HCT116 (cell line): ENCODE data around the gene GPX3. TPM values are rescaled to one million over a fixed set of nuclear protein-coding genes. Genes with fewer than 3 reads are reported as not detected.

Experiments
- ATAC-seq: fragments of 200-7000 bp; cut with Tn5 transposase; 2 replicates; pipeline ENCODE4 v1.9.1; 2020; ENCODE audit warnings: mild to moderate bottlenecking, moderate library complexity
- BruUV-seq: library from RNA; stranded (reverse); fragments of 400-500 nt; replicated peaks from 2 replicates; lab custom pipeline; 2021; lab: Mats Ljungman, UMichigan
- CTCF ChIA-PET: fragments of 300-600 bp; sonication (Branson Sonifier 250); formaldehyde crosslinking; loops from one replicate; lab custom pipeline; 2021; ENCODE audit warnings: antibody characterized with exemption; lab: Charles Lee
- POLR2A ChIA-PET: fragments of 300-600, 350-600 bp; sonication (Branson Sonifier 250); formaldehyde crosslinking; loops from one replicate; lab custom pipeline; 2021; ENCODE audit warnings: antibody characterized with exemption; lab: Charles Lee
- RAD21 ChIA-PET, 2 experiments: fragments of 300-600 bp; sonication (Branson Sonifier 250); formaldehyde crosslinking; loops; one replicate each; lab custom pipeline; 2023; ENCODE audit warnings: low total read pairs in 2 of 2; ENCODE audit not compliant: uncharacterized antibody in 2 of 2, unreplicated experiment in 2 of 2, low non-redundant PET in 1 of 2; lab: Charles Lee
- DNase-seq: peaks from one replicate; pipeline ENCODE4 v3.0.0-alpha.2; 2010; ENCODE audit warnings: low read depth, low spot score
- H2AFZ ChIP-seq: fragments of 200-600 bp; shearing (Covaris generic), sonication (generic); 2 replicates; pipeline ENCODE4 v1.6.1; 2017; ENCODE audit warnings: low read depth, mixed run types, mixed read lengths, antibody characterized with exemption, low read length; ENCODE audit not compliant: poor library complexity, severe bottlenecking
- H3K27ac ChIP-seq: 2 replicates; pipeline ENCODE4 v1.5.1; 2012; ENCODE audit warnings: low read depth, low read length
- H3K27me3 ChIP-seq: fragments of 200-600 bp; sonication (generic); 2 replicates; pipeline ENCODE4 v1.6.1; 2016; ENCODE audit warnings: mixed run types, low read length, mixed read lengths; ENCODE audit not compliant: insufficient read depth
- H3K36me3 ChIP-seq, 2 experiments: fragments of 200-500 bp in 1 of 2; fragments of 200-600 bp in 1 of 2; sonication (Bioruptor generic) in 1 of 2; sonication (generic) in 1 of 2; 2 replicates each; pipeline versions ENCODE4 v1.5.1 to v1.6.1; 2014 to 2016; ENCODE audit warnings: low read length in 2 of 2, inconsistent platforms in 1 of 2, mixed read lengths in 1 of 2, mixed run types in 1 of 2; ENCODE audit not compliant: insufficient read depth in 2 of 2, control insufficient read depth in 1 of 2
- H3K4me1 ChIP-seq, 2 experiments: fragments of 200-600 bp in 1 of 2; sonication (generic) in 1 of 2; 2 replicates each; pipeline versions ENCODE4 v1.5.1 to v1.6.1; 2012 to 2017; ENCODE audit warnings: low read length in 2 of 2, inconsistent platforms in 1 of 2, mild to moderate bottlenecking in 1 of 2, mixed read lengths in 1 of 2, mixed run types in 1 of 2, moderate library complexity in 1 of 2; ENCODE audit not compliant: insufficient read depth in 2 of 2, control insufficient read depth in 1 of 2
- H3K4me2 ChIP-seq: fragments of 200-600 bp; sonication (generic); 2 replicates; pipeline ENCODE4 v1.6.1; 2017; ENCODE audit warnings: mixed run types, low read length, mixed read lengths
- H3K4me3 ChIP-seq, 2 experiments: fragments of 200-600 bp in 1 of 2; sonication (generic) in 1 of 2; replicated peaks in 1 of 2; 2 replicates each; pipeline ENCODE4 v1.5.1; 2011 to 2016; ENCODE audit warnings: low read length in 2 of 2, control low read depth in 1 of 2, low read depth in 1 of 2, mild to moderate bottlenecking in 1 of 2, mixed read lengths in 1 of 2, mixed run types in 1 of 2
- H3K79me2 ChIP-seq: fragments of 200-600 bp; sonication (generic); 2 replicates; pipeline ENCODE4 v1.6.1; 2017; ENCODE audit warnings: mild to moderate bottlenecking, mixed run types, low read length, moderate library complexity, mixed read lengths; ENCODE audit not compliant: insufficient read depth
- H3K9ac ChIP-seq: fragments of 200-600 bp; sonication (generic); 2 replicates; pipeline ENCODE4 v1.6.1; 2016; ENCODE audit warnings: low read length, mixed read lengths
- H3K9me2 ChIP-seq: fragments of 200-600 bp; sonication (generic), shearing (Covaris generic); 2 replicates; pipeline ENCODE4 v1.6.1; 2017; ENCODE audit warnings: mixed run types, mild to moderate bottlenecking, moderate library complexity; ENCODE audit not compliant: insufficient read depth
- H3K9me3 ChIP-seq, 2 experiments: fragments of 200-500 bp in 1 of 2; fragments of 200-600 bp in 1 of 2; sonication (Bioruptor generic) in 1 of 2; sonication (generic) in 1 of 2; 2 replicates each; pipeline ENCODE4 v1.6.1; 2014 to 2017; ENCODE audit warnings: low read length in 2 of 2, mixed read lengths in 2 of 2, inconsistent platforms in 1 of 2, low read depth in 1 of 2, mild to moderate bottlenecking in 1 of 2, mixed run types in 1 of 2, moderate library complexity in 1 of 2; ENCODE audit not compliant: control insufficient read depth in 1 of 2, insufficient read depth in 1 of 2
- H4K20me1 ChIP-seq: fragments of 200-600 bp; sonication (generic), shearing (Covaris generic); 2 replicates; pipeline ENCODE4 v1.6.1; 2017; ENCODE audit warnings: mixed run types, mild to moderate bottlenecking, moderate library complexity; ENCODE audit not compliant: insufficient read depth
- CEBPB ChIP-seq: IDR thresholded peaks from 2 replicates; pipeline ENCODE4 v1.6.1; 2012; ENCODE audit warnings: low read depth
- CTCF ChIP-seq, 3 experiments: fragments of 200-600 bp in 1 of 3; sonication (generic) in 1 of 3; IDR thresholded peaks in 2 of 3; conservative IDR thresholded peaks in 1 of 3; 2 replicates each; pipeline ENCODE4 v1.5.1; 2012 to 2017; ENCODE audit warnings: low read depth in 2 of 3, low read length in 2 of 3, antibody characterized with exemption in 1 of 3, borderline replicate concordance in 1 of 3, control low read depth in 1 of 3, mild to moderate bottlenecking in 1 of 3, mixed read lengths in 1 of 3, mixed run types in 1 of 3, moderate library complexity in 1 of 3; ENCODE audit not compliant: insufficient read depth in 1 of 3
- JUND ChIP-seq: IDR thresholded peaks from 2 replicates; pipeline ENCODE4 v1.6.1; 2012
- POLR2AphosphoS5 ChIP-seq: IDR thresholded peaks from 2 replicates; pipeline ENCODE4 v1.6.1; 2011; ENCODE audit warnings: mild to moderate bottlenecking, low read depth, low read length, moderate library complexity
- SP1 ChIP-seq: IDR thresholded peaks from 2 replicates; pipeline ENCODE4 v1.6.1; 2012; ENCODE audit warnings: low read depth
- YY1 ChIP-seq: IDR thresholded peaks from 2 replicates; pipeline ENCODE4 v1.6.1; 2011; ENCODE audit warnings: low read length, low read depth, moderate library complexity, mild to moderate bottlenecking; ENCODE audit not compliant: insufficient replicate concordance; ENCODE audit errors: extremely low read depth
- ZFX ChIP-seq: fragments of 450-650 bp; IDR thresholded peaks from 2 replicates; pipeline ENCODE4 v1.6.1; 2017
- intact Hi-C: fragments of 100-400 bp; cut with micrococcal nuclease; formaldehyde crosslinking; loops from 2 replicates; pipeline ENCODE4 v1.10.0; 2022
- total RNA-seq: library from RNA; stranded (reverse); gene quantifications from one replicate; pipeline ENCODE4 v1.2.1, GENCODE V29; 2021; ENCODE audit not compliant: unreplicated experiment

Gene GPX3
- total RNA-seq, 1 experiment from 2014 or later: 0.96 TPM

DNA sequence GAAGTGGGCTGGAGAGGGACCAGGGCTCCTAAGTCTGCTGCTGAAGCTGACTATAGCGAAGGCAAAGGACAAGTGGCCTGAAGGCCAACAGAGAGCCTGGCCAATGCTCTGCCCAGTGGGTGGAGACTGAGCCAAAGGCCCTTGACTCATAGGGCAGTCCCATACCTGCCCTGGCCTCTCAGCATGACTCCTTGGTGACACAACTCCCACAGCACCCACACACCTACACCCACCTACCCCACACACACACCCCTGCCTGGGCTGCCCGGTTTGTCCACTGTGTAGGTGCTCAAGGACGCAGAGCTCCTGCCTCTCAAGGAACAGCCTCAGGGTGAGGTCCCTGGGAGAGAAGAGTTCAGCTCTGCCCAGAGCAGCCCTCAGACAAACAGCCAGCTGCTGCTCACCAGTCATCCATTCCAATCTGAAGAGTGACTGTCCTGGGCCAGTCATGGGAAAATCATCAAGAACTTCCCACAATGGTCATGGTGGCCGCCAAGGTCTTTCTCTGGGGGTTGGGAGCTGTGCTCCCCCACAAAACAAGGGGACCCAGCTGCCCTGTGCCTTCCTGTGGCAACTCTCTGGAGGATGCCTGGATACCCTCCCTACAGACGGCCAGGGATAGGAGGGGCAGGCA is 55.4 kb downstream of the GPX3 start:
- Histone ChIP-seq H3K4me2 (peak overlapping the region; percentile 70), H3K36me3 (no peaks in the 10 kb centered on the region), H3K79me2 (peaks cover 48% of the 10 kb centered on the region), H3K9me3 (no peaks in the 10 kb centered on the region), H3K27me3 (no peaks in the 10 kb centered on the region), H3K9me2 (no peaks in the 10 kb centered on the region), H3K4me3 (peak overlapping the region in 1 of 2 experiments; percentile 19; a peak in 1 of 4 replicates), H4K20me1 (no peaks in the 10 kb centered on the region; the same call in 1 of the 2 replicates), H2AFZ (no peak overlapping the region), H3K27ac (peak overlapping the region; percentile 33), H3K9ac (peak overlapping the region; percentile 37), H3K4me1 (peaks cover 30 to 64% of the 10 kb centered on the region in 2 experiments)
- RAD21 ChIA-PET: no interaction called here
- DNase-seq: no peak
- BruUV-seq: no TSS peak
- TF ChIP-seq ZFX (no peak), POLR2AphosphoS5 (0 out of 2 replicates have a peak, but pooled peaks have one; percentile 37), YY1 (peak; percentile 33), JUND (no peak)
- ATAC-seq: peak; percentile 74
- POLR2A ChIA-PET: interaction anchor here (1.1 kb wide), 1 partner anchor 27 kb away, joined by 3 read pairs; no protein-coding TSS in a partner anchor
- CTCF ChIA-PET: interaction anchor here (1.0 to 1.2 kb wide), 3 partner anchors 18 to 27 kb away, joined by 3 read pairs; no protein-coding TSS in a partner anchor
- intact Hi-C loops: no loop called here

DNA sequence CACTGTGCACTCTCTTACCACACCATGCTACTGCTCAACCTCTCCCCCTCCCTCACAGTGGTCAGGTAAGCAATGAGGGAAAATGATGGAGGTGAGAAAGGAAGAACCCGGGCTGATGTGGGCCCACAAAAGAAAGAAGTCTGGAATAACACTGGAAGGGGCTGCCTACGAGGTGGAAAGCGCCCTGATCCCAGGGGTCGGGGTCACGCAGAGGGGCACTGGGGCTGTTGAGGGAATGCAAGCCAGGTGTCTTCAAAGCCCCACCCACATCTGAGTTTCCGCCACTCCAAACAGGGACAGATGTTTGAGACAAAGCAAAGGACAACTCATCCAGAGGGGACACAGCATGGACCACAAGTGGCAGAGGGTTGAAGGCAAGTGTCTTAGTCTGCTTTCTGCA is 56.2 kb downstream of the GPX3 start:
- no peak overlapping the region for H3K27ac ChIP-seq

More for the DNA sequence above, 56.2 kb downstream of the GPX3 start:
- no peak for ATAC-seq
- H3K9me3 ChIP-seq: no peaks in the 10 kb centered on the region
- BruUV-seq: no TSS peak
- H3K27me3 ChIP-seq: no peaks in the 10 kb centered on the region
- CTCF ChIA-PET: interaction anchor here (1.1 kb wide), 1 partner anchor 27 kb away, joined by 3 read pairs; no protein-coding TSS in a partner anchor
- RAD21 ChIA-PET: no interaction called here
- no peak overlapping the region for H3K4me3 ChIP-seq
- POLR2A ChIA-PET: no interaction called here
- H3K79me2 ChIP-seq: peaks cover 45% of the 10 kb centered on the region
- no peaks in the 10 kb centered on the region for H3K36me3 ChIP-seq
- H3K9me2 ChIP-seq: no peaks in the 10 kb centered on the region
- H4K20me1 ChIP-seq: no peaks in the 10 kb centered on the region; the same call in 1 of the 2 replicates
- peak overlapping the region; percentile 37 for H3K9ac ChIP-seq
- TF ChIP-seq SP1: no peak
- peak in 1 of 3 experiments; percentile 31; a peak in 2 of 6 replicates for TF ChIP-seq CTCF (IDR thresholded peaks at IDR 0.05 in 2 of 3, conservative IDR thresholded peaks at IDR 0.05 in 1 of 3; ENCODE audit: borderline replicate concordance in 1 of 3, insufficient read depth in 1 of 3, low read depth in 2 of 3, low read length in 2 of 3)
- no peak for TF ChIP-seq CEBPB
- peak overlapping the region; percentile 70 for H3K4me2 ChIP-seq
- DNase-seq: no peak
- H3K4me1 ChIP-seq: peaks cover 30 to 69% of the 10 kb centered on the region in 2 experiments
- H2AFZ ChIP-seq: no peak overlapping the region
- intact Hi-C loops: no loop called here
